ENCODE results near the gene RBBP4.

Gene RBBP4

GRCh38 chr1:32622205-32622604 is 28.8 kb upstream of the RBBP4 start:
- peaks cover 66% of the 10 kb centered on the region for H3K36me3 ChIP-seq (ENCODE audit: control insufficient read depth, low read length)
- no peak overlapping the region for H3K4me3 ChIP-seq (ENCODE audit: low read length)
- H3K4me2 ChIP-seq (ENCODE audit: low read length), result no peak overlapping the region
- no peaks in the 10 kb centered on the region; the same call in 1 of the 2 replicates for H3K4me1 ChIP-seq (ENCODE audit: control insufficient read depth, low read length)
- peaks cover 6% of the 10 kb centered on the region; the same call in 1 of the 2 replicates for H3F3A ChIP-seq (ENCODE audit: control insufficient read depth, insufficient read depth)
- no peaks in the 10 kb centered on the region for H3K9me2 ChIP-seq (replicated peaks; ENCODE audit: control insufficient read depth, low read length)
- peaks cover 3% of the 10 kb centered on the region; the same call in 1 of the 2 replicates for H3K79me2 ChIP-seq (ENCODE audit: control insufficient read depth, low read length)
- H3K27me3 ChIP-seq (ENCODE audit: control insufficient read depth, low read length), result no peaks in the 10 kb centered on the region
- TF ChIP-seq CTCF (IDR thresholded peaks at IDR 0.05; ENCODE audit: low read depth, low read length, poor library complexity, severe bottlenecking) (no peak), EZH2phosphoT487 (IDR thresholded peaks at IDR 0.05; ENCODE audit: borderline replicate concordance, low read length) (no peak)
- H3K9me3 ChIP-seq (ENCODE audit: control insufficient read depth, insufficient read depth, low read length), result no peaks in the 10 kb centered on the region
- no peak overlapping the region for H3K27ac ChIP-seq (ENCODE audit: low read depth, low read length)
- H4K20me1 ChIP-seq (ENCODE audit: control insufficient read depth, insufficient read depth, low read depth, low read length), result no peaks in the 10 kb centered on the region

GRCh38 chr1:32622806-32623681 is 28.0 kb upstream of the RBBP4 start:
- Histone ChIP-seq H4K20me1 (ENCODE audit: control insufficient read depth, insufficient read depth, low read depth, low read length) (no peaks in the 10 kb centered on the region), H3K4me1 (ENCODE audit: control insufficient read depth, low read length) (peaks cover 8% of the 10 kb centered on the region), H3K79me2 (ENCODE audit: control insufficient read depth, low read length) (peaks cover 3% of the 10 kb centered on the region; the same call in 1 of the 2 replicates), H3K27me3 (ENCODE audit: control insufficient read depth, low read length) (no peaks in the 10 kb centered on the region), H3F3A (ENCODE audit: control insufficient read depth, insufficient read depth) (peaks cover 6% of the 10 kb centered on the region; the same call in 1 of the 2 replicates), H3K4me3 (ENCODE audit: low read length) (no peak overlapping the region), H3K27ac (ENCODE audit: low read depth, low read length) (no peak overlapping the region), H3K4me2 (ENCODE audit: low read length) (no peak overlapping the region), H3K9me3 (ENCODE audit: control insufficient read depth, insufficient read depth, low read length) (no peaks in the 10 kb centered on the region), H3K36me3 (ENCODE audit: control insufficient read depth, low read length) (peaks cover 74% of the 10 kb centered on the region), H3K9me2 (replicated peaks; ENCODE audit: control insufficient read depth, low read length) (no peaks in the 10 kb centered on the region)
- TF ChIP-seq CTCF (IDR thresholded peaks at IDR 0.05; ENCODE audit: low read depth, low read length, poor library complexity, severe bottlenecking) (no peak), EZH2phosphoT487 (IDR thresholded peaks at IDR 0.05; ENCODE audit: borderline replicate concordance, low read length) (no peak)

DNA sequence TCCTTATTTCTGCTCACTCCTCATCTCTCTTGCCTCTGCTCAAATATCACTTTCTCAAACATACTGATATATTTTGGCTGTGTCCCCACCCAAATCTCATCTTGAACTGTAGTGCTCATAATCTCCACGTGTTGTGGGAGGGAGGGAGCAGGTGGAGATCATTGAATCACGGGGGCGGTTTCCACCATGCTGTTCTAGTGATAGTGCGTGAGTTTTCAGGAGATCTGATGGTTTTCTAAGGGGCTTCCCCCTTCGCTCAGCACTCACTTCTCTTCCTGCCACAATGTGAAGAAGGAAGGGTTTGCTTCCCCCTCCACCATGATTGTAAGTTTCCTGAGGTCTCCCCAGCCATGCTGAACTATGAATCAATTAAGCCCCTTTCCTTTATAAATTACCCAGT is 27.2 kb upstream of the RBBP4 start:
- H3K4me3 ChIP-seq (ENCODE audit: low read length), result no peak overlapping the region
- H3F3A ChIP-seq (ENCODE audit: control insufficient read depth, insufficient read depth), result peaks cover 6% of the 10 kb centered on the region; the same call in 1 of the 2 replicates
- H3K9me3 ChIP-seq (ENCODE audit: control insufficient read depth, insufficient read depth, low read length), result no peaks in the 10 kb centered on the region
- H3K27me3 ChIP-seq (ENCODE audit: control insufficient read depth, low read length), result no peaks in the 10 kb centered on the region
- H3K27ac ChIP-seq (ENCODE audit: low read depth, low read length), result no peak overlapping the region
- no peaks in the 10 kb centered on the region for H4K20me1 ChIP-seq (ENCODE audit: control insufficient read depth, insufficient read depth, low read depth, low read length)
- H3K4me1 ChIP-seq (ENCODE audit: control insufficient read depth, low read length), result peaks cover 8% of the 10 kb centered on the region
- H3K4me2 ChIP-seq (ENCODE audit: low read length), result no peak overlapping the region
- no peaks in the 10 kb centered on the region for H3K9me2 ChIP-seq (replicated peaks; ENCODE audit: control insufficient read depth, low read length)
- H3K36me3 ChIP-seq (ENCODE audit: control insufficient read depth, low read length), result peaks cover 80% of the 10 kb centered on the region
- H3K79me2 ChIP-seq (ENCODE audit: control insufficient read depth, low read length), result peaks cover 3% of the 10 kb centered on the region; the same call in 1 of the 2 replicates
- TF ChIP-seq CTCF (IDR thresholded peaks at IDR 0.05; ENCODE audit: low read depth, low read length, poor library complexity, severe bottlenecking) (no peak), EZH2phosphoT487 (IDR thresholded peaks at IDR 0.05; ENCODE audit: borderline replicate concordance, low read length) (no peak)
